Keratinocyte (primary cell): Measurements from ENCODE around the gene ZMYM2. TPM values are rescaled to one million over a fixed set of nuclear protein-coding genes. Genes with fewer than 3 reads are reported as not detected.

Source experiments
- DNase-seq: peaks from one replicate; pipeline ENCODE4 v3.0.0-alpha.2; 2011; ENCODE audit warnings: low read depth, missing footprints, low spot score
- FAIRE-seq: peaks from 2 replicates; lab custom pipeline; 2011; peaks lifted over from hg19 to GRCh38; lab: Jason Lieb, UNC
- H2AFZ ChIP-seq: 2 replicates; pipeline ENCODE4 v1.6.0; 2012; ENCODE audit warnings: low read length, control low read depth, inconsistent platforms; ENCODE audit not compliant: control insufficient read depth
- H3K27ac ChIP-seq: 2 replicates; pipeline ENCODE4 v1.5.1; 2011; ENCODE audit warnings: low read length; ENCODE audit not compliant: control insufficient read depth, insufficient read depth
- H3K27me3 ChIP-seq: 3 replicates; pipeline ENCODE4 v1.6.0; 2011; ENCODE audit warnings: low read length; ENCODE audit not compliant: control insufficient read depth, insufficient read depth; ENCODE audit errors: extremely low read depth
- H3K36me3 ChIP-seq, 2 experiments: 2 replicates in 1 of 2; 3 replicates in 1 of 2; pipeline ENCODE4 v1.5.1; 2011; ENCODE audit warnings: low read length in 2 of 2, mild to moderate bottlenecking in 1 of 2; ENCODE audit not compliant: control insufficient read depth in 2 of 2, insufficient read depth in 2 of 2; ENCODE audit errors: extremely low read depth in 1 of 2
- H3K4me1 ChIP-seq: 3 replicates; pipeline ENCODE4 v1.5.1; 2011; ENCODE audit warnings: low read length; ENCODE audit not compliant: control insufficient read depth, insufficient read depth; ENCODE audit errors: extremely low read depth
- H3K4me2 ChIP-seq: 3 replicates; pipeline ENCODE4 v1.6.0; 2011; ENCODE audit warnings: low read depth, low read length; ENCODE audit not compliant: control insufficient read depth, insufficient read depth; ENCODE audit errors: extremely low read depth
- H3K4me3 ChIP-seq, 3 experiments: fragments of 200-600 bp in 1 of 3; sonication (generic) in 1 of 3; 2 replicates in 2 of 3; 3 replicates in 1 of 3; pipeline ENCODE4 v1.5.1; 2011 to 2016; ENCODE audit warnings: low read length in 3 of 3, mild to moderate bottlenecking in 3 of 3, control low read depth in 2 of 3, inconsistent platforms in 1 of 3, low read depth in 1 of 3, mixed read lengths in 1 of 3, mixed run types in 1 of 3, moderate library complexity in 1 of 3; ENCODE audit not compliant: control insufficient read depth in 2 of 3, insufficient read depth in 2 of 3; ENCODE audit errors: extremely low read depth in 1 of 3
- H3K79me2 ChIP-seq: 2 replicates; pipeline ENCODE4 v1.6.0; 2012; ENCODE audit warnings: low read length; ENCODE audit not compliant: control insufficient read depth, insufficient read depth
- H3K9ac ChIP-seq: 3 replicates; pipeline ENCODE4 v1.6.0; 2011; ENCODE audit warnings: low read length; ENCODE audit not compliant: control insufficient read depth, insufficient read depth; ENCODE audit errors: extremely low read depth
- H3K9me1 ChIP-seq: 3 replicates; pipeline ENCODE4 v1.6.0; 2011; ENCODE audit warnings: low read length; ENCODE audit not compliant: control insufficient read depth, insufficient read depth; ENCODE audit errors: extremely low read depth
- H3K9me3 ChIP-seq: 2 replicates; pipeline ENCODE4 v1.5.1; 2012; ENCODE audit warnings: low read depth, low read length; ENCODE audit not compliant: control insufficient read depth
- H4K20me1 ChIP-seq: 3 replicates; pipeline ENCODE4 v1.6.0; 2011; ENCODE audit warnings: low read length; ENCODE audit not compliant: control insufficient read depth, insufficient read depth; ENCODE audit errors: extremely low read depth
- CTCF ChIP-seq, 3 experiments: IDR thresholded peaks in 1 of 3; conservative IDR thresholded peaks in 1 of 3; optimal IDR thresholded peaks in 1 of 3; 2 replicates in 2 of 3; 3 replicates in 1 of 3; pipeline versions ENCODE3 to v1.5.1; 2011; ENCODE audit warnings: low read length in 3 of 3, mild to moderate bottlenecking in 3 of 3, moderate library complexity in 2 of 3, control low read depth in 1 of 3, inconsistent platforms in 1 of 3; ENCODE audit not compliant: insufficient read depth in 2 of 3; ENCODE audit errors: extremely low read depth in 1 of 3
- EZH2 ChIP-seq: IDR thresholded peaks from one replicate; pipeline ENCODE4 v1.6.1; 2012; ENCODE audit warnings: inconsistent platforms, mild to moderate bottlenecking, low read length, moderate library complexity
- dilution Hi-C: fragments of 300-500 bp; cut with MboI; formaldehyde crosslinking; loops from one replicate; pipeline ENCODE4 v1.7.0; 2020; ENCODE audit warnings: low sequenced_read_pairs; ENCODE audit not compliant: extremely low pct_ligation_motif_present
- polyA plus RNA-seq, 5 experiments: library from polyadenylated mRNA; depleted of rRNA in 3 of 5; stranded (reverse) in 3 of 5; stranded (forward) in 1 of 5; unstranded in 1 of 5; fragments of >200 nt; gene quantifications; 1 replicate in 1 of 5; 2 replicates in 3 of 5; 3 replicates in 1 of 5; pipeline versions ENCODE4 v1.2.1 to v1.2.3, GENCODE V29; 2011 to 2012; ENCODE audit warnings: missing spikeins in 2 of 5, low read depth in 1 of 5, low replicate concordance in 1 of 5

Gene ZMYM2
- polyA plus RNA-seq, 1 donor (not counting 4 experiments of a cell fraction or from before 2014, with no cell fraction given), result 51.3 TPM

GRCh38 chr13:20015763-20016162 lies 57.2 kb downstream of the ZMYM2 start:
- Histone ChIP-seq H3K4me1 (peaks cover 3% of the 10 kb centered on the region), H3K4me2 (no peak overlapping the region), H2AFZ (no peak overlapping the region), H3K36me3 (peaks cover 0 to 4% of the 10 kb centered on the region in 2 experiments), H3K9me1 (no peaks in the 10 kb centered on the region), H3K4me3 (no peak overlapping the region), H3K9me3 (no peaks in the 10 kb centered on the region), H4K20me1 (no peaks in the 10 kb centered on the region), H3K9ac (no peak overlapping the region), H3K27ac (no peak overlapping the region), H3K79me2 (peaks cover 26% of the 10 kb centered on the region), H3K27me3 (no peaks in the 10 kb centered on the region)
- DNase-seq (no peak), FAIRE-seq (no peak)
- dilution Hi-C loops, result no loop called here
- TF ChIP-seq CTCF (optimal IDR thresholded peaks at IDR 0.05 in 1 of 3, IDR thresholded peaks at IDR 0.05 in 1 of 3, conservative IDR thresholded peaks at IDR 0.05 in 1 of 3; ENCODE audit: extremely low read depth in 1 of 3, insufficient read depth in 2 of 3, low read length in 3 of 3) (no peak), EZH2 (no peak)

GRCh38 chr13:20016649-20017364 lies 58.3 kb downstream of the ZMYM2 start:
- peaks cover 0 to 4% of the 10 kb centered on the region in 2 experiments for H3K36me3 ChIP-seq
- no peaks in the 10 kb centered on the region for H3K9me3 ChIP-seq
- H4K20me1 ChIP-seq, result no peaks in the 10 kb centered on the region
- no peak overlapping the region for H3K27ac ChIP-seq
- dilution Hi-C loops, result no loop called here
- H3K9ac ChIP-seq, result no peak overlapping the region
- H3K4me1 ChIP-seq, result peaks cover 13% of the 10 kb centered on the region
- H3K4me3 ChIP-seq, result no peak overlapping the region
- TF ChIP-seq EZH2, result no peak
- TF ChIP-seq CTCF (optimal IDR thresholded peaks at IDR 0.05 in 1 of 3, IDR thresholded peaks at IDR 0.05 in 1 of 3, conservative IDR thresholded peaks at IDR 0.05 in 1 of 3; ENCODE audit: extremely low read depth in 1 of 3, insufficient read depth in 2 of 3, low read length in 3 of 3), result no peak
- DNase-seq (no peak), FAIRE-seq (no peak)
- H3K79me2 ChIP-seq, result peaks cover 26% of the 10 kb centered on the region
- no peaks in the 10 kb centered on the region for H3K27me3 ChIP-seq
- no peak overlapping the region for H2AFZ ChIP-seq
- no peak overlapping the region for H3K4me2 ChIP-seq
- no peaks in the 10 kb centered on the region for H3K9me1 ChIP-seq
